ENCODE measurements around the gene COL23A1. TPM values are rescaled to one million over a fixed set of nuclear protein-coding genes. Genes with fewer than 3 reads are reported as not detected.

The COL23A1 gene
- total and polyA plus RNA-seq, 2 of the 8 experiments (the other 6 are each of a cell fraction or from before 2014, with no cell fraction given): 3.1 to 4.7 TPM

- no peak overlapping the region for H3K18ac ChIP-seq (ENCODE audit: extremely low read depth, low read length)
- H4K91ac ChIP-seq (replicated peaks; ENCODE audit: insufficient read length, low read length): no peak overlapping the region
- H2BK5ac ChIP-seq (ENCODE audit: low read depth, low read length): no peak overlapping the region
- no peaks in the 10 kb centered on the region for H3K36me3 ChIP-seq (ENCODE audit: control insufficient read depth in 2 of 4, insufficient read depth in 4 of 4, low read length in 3 of 4)
- no peak overlapping the region for H2AFZ ChIP-seq (ENCODE audit: low read length)
- WGBS, 2 experiments (ENCODE audit: extremely low coverage in 1 of 2, insufficient coverage in 1 of 2, insufficient read length in 1 of 2, insufficient replicate concordance in 2 of 2, low coverage in 1 of 2, low lambda C conversion rate in 2 of 2, missing lambda C conversion rate in 1 of 2): 79% methylated on average over 3 of the region's 3 CpGs; no CpG with 5 or more reads in 1 of the 2 experiments
- H2BK15ac ChIP-seq (ENCODE audit: low read length): no peak overlapping the region
- peaks cover 0 to 9% (median 6%) of the 10 kb centered on the region in 4 experiments; a peak in 6 of 7 replicates for H3K4me1 ChIP-seq (replicated peaks in 1 of 4; ENCODE audit: control insufficient read depth in 3 of 4, insufficient read depth in 4 of 4, low read length in 3 of 4)
- H3K56ac ChIP-seq (replicated peaks; ENCODE audit: insufficient read length, low read depth, low read length): no peak overlapping the region
- no peak overlapping the region for H2BK12ac ChIP-seq (ENCODE audit: low read depth, low read length)
- H2BK120ac ChIP-seq (replicated peaks; ENCODE audit: low read depth, low read length): no peak overlapping the region
- peak overlapping the region; percentile 58 for H3K14ac ChIP-seq (ENCODE audit: insufficient read length)
- no peak for FAIRE-seq
- H4K5ac ChIP-seq (ENCODE audit: insufficient read length, low read depth, low read length): no peak overlapping the region
- no peaks in the 10 kb centered on the region for H3K9me3 ChIP-seq (ENCODE audit: insufficient read depth in 2 of 2, low read depth in 1 of 2, low read length in 1 of 2)
- H3K4me2 ChIP-seq (ENCODE audit: insufficient read depth in 1 of 2, low read depth in 2 of 2, low read length in 2 of 2): no peak overlapping the region
- TF ChIP-seq RAD21 (IDR thresholded peaks at IDR 0.05 in 1 of 2, conservative IDR thresholded peaks at IDR 0.05 in 1 of 2; ENCODE audit: low read depth in 2 of 2, low read length in 2 of 2) (0 out of 4 replicates have a peak, but pooled peaks of 1 of the 2 experiments have one; percentile 3), TEAD4 (IDR thresholded peaks at IDR 0.05; ENCODE audit: low read depth, low read length) (peak; percentile 79; the same call in 1 of the 2 replicates), BACH1 (IDR thresholded peaks at IDR 0.05; ENCODE audit: low read length) (no peak)
- POLR2A ChIA-PET (ENCODE audit: partially characterized antibody): interaction anchor here (0.6 kb wide), 2 partner anchors 23 to 76 kb away, joined by 3 read pairs; no protein-coding TSS in a partner anchor
- no peaks in the 10 kb centered on the region for H3K27me3 ChIP-seq (replicated peaks in 1 of 4; ENCODE audit: control insufficient read depth in 3 of 4, extremely low read depth in 1 of 4, insufficient read depth in 3 of 4, low read length in 3 of 4)
- no peak overlapping the region for H2AK5ac ChIP-seq (ENCODE audit: low read depth, low read length)
- H3K79me1 ChIP-seq (ENCODE audit: low read depth, low read length): peaks cover 4% of the 10 kb centered on the region; the same call in 1 of the 2 replicates
- H3K79me2 ChIP-seq (ENCODE audit: control insufficient read depth in 1 of 2, insufficient read depth in 2 of 2, low read length in 2 of 2): no peaks in the 10 kb centered on the region
- CTCF ChIA-PET (ENCODE audit: partially characterized antibody): interaction anchor here (0.7 kb wide), 1 partner anchor 29 kb away, joined by 3 read pairs; no protein-coding TSS in a partner anchor
- H4K8ac ChIP-seq (ENCODE audit: extremely low read depth, insufficient read depth, low read length): no peak overlapping the region
- H3K27ac ChIP-seq (ENCODE audit: low read depth, low read length): no peak overlapping the region
- DNase-seq (ENCODE audit: low read depth in 1 of 2, low spot score in 2 of 2): peak in 1 of 2 experiments; percentile 44
- H3K9ac ChIP-seq (replicated peaks in 1 of 4; ENCODE audit: extremely low read depth in 1 of 4, low read depth in 3 of 4, low read length in 3 of 4): no peak overlapping the region
- H2BK20ac ChIP-seq (ENCODE audit: low read length): no peak overlapping the region
- no peak overlapping the region for H3K4ac ChIP-seq (replicated peaks; ENCODE audit: insufficient read length, low read depth, low read length)
- peaks cover 0 to 2% of the 10 kb centered on the region in 2 experiments for H4K20me1 ChIP-seq (replicated peaks in 1 of 2; ENCODE audit: control insufficient read depth in 1 of 2, insufficient read depth in 2 of 2, low read length in 2 of 2)
- H3K4me3 ChIP-seq (ENCODE audit: extremely low read depth in 1 of 4, insufficient read depth in 2 of 4, low read depth in 3 of 4, low read length in 4 of 4): no peak overlapping the region
- no peak overlapping the region for H3K23ac ChIP-seq (ENCODE audit: insufficient read length)
- H3K23me2 ChIP-seq (ENCODE audit: low read depth, low read length): no peaks in the 10 kb centered on the region
Observed at GRCh38 chr5:178394074-178394473, 196.1 kb downstream of the COL23A1 start.

Measured in H1 (cell line).